CD14-positive monocyte (primary cell): ENCODE measurements around the gene FCRL1. TPM values are rescaled to one million over a fixed set of nuclear protein-coding genes. Genes with fewer than 3 reads are reported as not detected.
A peak's percentile ranks its signal among the peaks of the same experiment; 100 is the strongest.

Experiments used
- DNase-seq, 3 donors: peaks; one replicate each; pipeline ENCODE4 v3.0.0-alpha.2; 2011 to 2022
- H2AFZ ChIP-seq: 2 replicates; pipeline ENCODE4 v1.6.0; 2012; ENCODE audit warnings: mild to moderate bottlenecking, low read depth, low read length, inconsistent platforms; ENCODE audit not compliant: insufficient read depth, poor library complexity, severe bottlenecking
- H3K27ac ChIP-seq, 2 donors: 1 replicate in 1 of 2; 2 replicates in 1 of 2; pipeline ENCODE4 v1.5.1; 2012 to 2013; ENCODE audit warnings: low read length in 2 of 2, control low read depth in 1 of 2, inconsistent platforms in 1 of 2, low read depth in 1 of 2, mild to moderate bottlenecking in 1 of 2
- H3K27me3 ChIP-seq, 2 donors: one replicate each; pipeline versions ENCODE4 v1.6.0 to v1.6.1; 2011 to 2013; ENCODE audit warnings: low read length in 2 of 2; ENCODE audit not compliant: control insufficient read depth in 2 of 2, insufficient read depth in 2 of 2
- H3K36me3 ChIP-seq, 2 donors: replicated peaks in 1 of 2; 1 replicate in 1 of 2; 2 replicates in 1 of 2; pipeline versions ENCODE4 v1.5.1 to v1.6.1; 2012 to 2013; ENCODE audit warnings: low read length in 2 of 2, control low read depth in 1 of 2, inconsistent platforms in 1 of 2, mild to moderate bottlenecking in 1 of 2; ENCODE audit not compliant: insufficient read depth in 2 of 2, control insufficient read depth in 1 of 2
- H3K4me1 ChIP-seq, 2 donors: 1 replicate in 1 of 2; 2 replicates in 1 of 2; pipeline versions ENCODE4 v1.5.1 to v1.6.1; 2012 to 2013; ENCODE audit warnings: low read length in 2 of 2, control low read depth in 1 of 2, inconsistent platforms in 1 of 2, mild to moderate bottlenecking in 1 of 2, moderate library complexity in 1 of 2; ENCODE audit not compliant: insufficient read depth in 2 of 2, control insufficient read depth in 1 of 2
- H3K4me2 ChIP-seq: replicated peaks from 2 replicates; pipeline ENCODE3; 2012; ENCODE audit warnings: low read length, moderate library complexity, mild to moderate bottlenecking; ENCODE audit not compliant: poor library complexity, severe bottlenecking; ENCODE audit errors: extremely low read depth
- H3K4me3 ChIP-seq, 3 experiments: fragments of 200-600 bp in 1 of 3; sonication (generic) in 1 of 3; replicated peaks in 1 of 3; 1 replicate in 2 of 3; 2 replicates in 1 of 3; pipeline ENCODE4 v1.5.1; 2011 to 2013; ENCODE audit warnings: low read length in 3 of 3, mild to moderate bottlenecking in 3 of 3, control low read depth in 2 of 3, low read depth in 2 of 3, inconsistent platforms in 1 of 3, moderate library complexity in 1 of 3
- H3K79me2 ChIP-seq: 2 replicates; pipeline ENCODE4 v1.6.0; 2012; ENCODE audit warnings: mild to moderate bottlenecking, control low read depth, inconsistent platforms, low read length, moderate library complexity; ENCODE audit not compliant: insufficient read depth
- H3K9ac ChIP-seq: 2 replicates; pipeline ENCODE4 v1.6.0; 2017; ENCODE audit warnings: low read length, mild to moderate bottlenecking; ENCODE audit not compliant: insufficient read depth, poor library complexity, severe bottlenecking
- H3K9me3 ChIP-seq, 2 donors: replicated peaks in 1 of 2; 1 replicate in 1 of 2; 2 replicates in 1 of 2; pipeline versions ENCODE4 v1.5.1 to v1.6.1; 2012 to 2013; ENCODE audit warnings: low read length in 2 of 2, control low read depth in 1 of 2; ENCODE audit not compliant: control insufficient read depth in 1 of 2, insufficient read depth in 1 of 2
- H4K20me1 ChIP-seq: 2 replicates; pipeline ENCODE4 v1.6.0; 2012; ENCODE audit warnings: mild to moderate bottlenecking, low read length, control low read depth, moderate library complexity; ENCODE audit not compliant: insufficient read depth
- H3K27ac Mint-ChIP-seq, 7 donors: one replicate each; pipeline ENCODE4 v1.8.0; 2020; ENCODE audit warnings: mild to moderate bottlenecking in 7 of 7, mixed read lengths in 7 of 7, moderate library complexity in 6 of 7, inconsistent platforms in 2 of 7
- H3K27me3 Mint-ChIP-seq, 3 donors: one replicate each; pipeline ENCODE4 v1.8.0; 2021 to 2022; ENCODE audit warnings: low read depth in 3 of 3, mild to moderate bottlenecking in 3 of 3, mixed read lengths in 3 of 3, moderate library complexity in 3 of 3, inconsistent platforms in 1 of 3
- H3K36me3 Mint-ChIP-seq, 2 donors: one replicate each; pipeline ENCODE4 v1.8.0; 2020; ENCODE audit warnings: mixed read lengths in 2 of 2, inconsistent platforms in 1 of 2, mild to moderate bottlenecking in 1 of 2
- H3K4me1 Mint-ChIP-seq: one replicate; pipeline ENCODE4 v1.8.0; 2020; ENCODE audit warnings: mild to moderate bottlenecking, mixed read lengths
- H3K4me3 Mint-ChIP-seq, 2 donors: one replicate each; pipeline ENCODE4 v1.8.0; 2020; ENCODE audit warnings: mild to moderate bottlenecking in 2 of 2, mixed read lengths in 2 of 2, moderate library complexity in 1 of 2
- H3K9me3 Mint-ChIP-seq, 7 donors: one replicate each; pipeline ENCODE4 v1.8.0; 2020 to 2022; ENCODE audit warnings: mixed read lengths in 7 of 7, mild to moderate bottlenecking in 6 of 7, moderate library complexity in 6 of 7, inconsistent platforms in 2 of 7
- WGBS: methylation state at CpG from one replicate; pipeline ENCODE4 v1.1.5; 2013; ENCODE audit warnings: missing lambda C conversion rate; ENCODE audit not compliant: insufficient coverage; 5-methylcytosine and 5-hydroxymethylcytosine counted together
- intact Hi-C, 2 donors: fragments of 100-400 bp; cut with micrococcal nuclease; formaldehyde crosslinking; loops; one replicate each; pipeline versions ENCODE4 v1.15.0 to v1.15.1; 2023
- polyA plus RNA-seq, 3 donors: library from polyadenylated mRNA; depleted of rRNA in 1 of 3; unstranded in 2 of 3; stranded (reverse) in 1 of 3; fragments of 300-500 nt in 2 of 3; fragments of >200 nt in 1 of 3; fragmentation: Illumina TruSeq in 2 of 3; gene quantifications; 1 replicate in 2 of 3; 2 replicates in 1 of 3; pipeline ENCODE4 v1.2.3, GENCODE V29; 2012 to 2021
- TF ChIP-seq, protein P1 (sequence below): fragments of 200-600 bp; IDR thresholded peaks from one replicate; pipeline ENCODE4 v1.8.0; 2022; ENCODE audit warnings: antibody characterized with exemption, mild to moderate bottlenecking

FCRL1 gene
- polyA plus RNA-seq, 3 donors: 0.16 to 2.1 (median 0.16) TPM

DNA sequence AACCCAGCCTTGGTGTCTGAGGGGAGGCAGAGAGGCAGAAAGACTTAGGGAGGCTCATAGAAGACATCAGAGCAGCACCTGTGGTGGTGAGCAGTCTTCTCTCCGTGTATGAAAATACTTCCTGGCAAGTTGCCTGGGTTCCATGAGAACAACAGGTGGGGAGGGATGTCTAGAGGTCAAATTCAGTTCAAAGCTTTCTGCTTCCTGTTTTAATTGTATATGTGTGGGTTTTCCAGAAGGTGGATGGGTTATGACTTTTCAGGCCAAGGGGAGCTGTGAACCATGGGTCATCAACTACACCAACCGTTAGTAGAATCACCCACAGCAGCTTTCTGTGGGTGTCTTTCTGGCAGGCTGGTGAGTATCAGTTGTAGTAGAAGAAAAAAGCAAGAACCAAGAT is 38.9 kb downstream of the FCRL1 start:
- peaks cover 36% of the 10 kb centered on the region for H3K4me1 Mint-ChIP-seq
- Histone ChIP-seq H3K79me2 (no peaks in the 10 kb centered on the region), H3K27ac (no peak overlapping the region), H3K4me3 (no peak overlapping the region), H3K4me2 (no peak overlapping the region), H3K36me3 (no peaks in the 10 kb centered on the region), H2AFZ (no peak overlapping the region), H3K4me1 (peaks cover 30 to 32% of the 10 kb centered on the region in 2 donors), H3K9ac (no peak overlapping the region), H3K9me3 (no peaks in the 10 kb centered on the region), H3K27me3 (no peaks in the 10 kb centered on the region), H4K20me1 (no peaks in the 10 kb centered on the region)
- DNase-seq: no peak
- peak overlapping the region in 1 of 7 donors; percentile 23 for H3K27ac Mint-ChIP-seq
- no peak overlapping the region for H3K4me3 Mint-ChIP-seq
- H3K9me3 Mint-ChIP-seq: peaks cover 0 to 4% (median 0%) of the 10 kb centered on the region in 7 donors
- peaks cover 1 to 10% (median 4%) of the 10 kb centered on the region in 3 donors for H3K27me3 Mint-ChIP-seq
- H3K36me3 Mint-ChIP-seq: no peaks in the 10 kb centered on the region
- TF ChIP-seq, protein P1, sequence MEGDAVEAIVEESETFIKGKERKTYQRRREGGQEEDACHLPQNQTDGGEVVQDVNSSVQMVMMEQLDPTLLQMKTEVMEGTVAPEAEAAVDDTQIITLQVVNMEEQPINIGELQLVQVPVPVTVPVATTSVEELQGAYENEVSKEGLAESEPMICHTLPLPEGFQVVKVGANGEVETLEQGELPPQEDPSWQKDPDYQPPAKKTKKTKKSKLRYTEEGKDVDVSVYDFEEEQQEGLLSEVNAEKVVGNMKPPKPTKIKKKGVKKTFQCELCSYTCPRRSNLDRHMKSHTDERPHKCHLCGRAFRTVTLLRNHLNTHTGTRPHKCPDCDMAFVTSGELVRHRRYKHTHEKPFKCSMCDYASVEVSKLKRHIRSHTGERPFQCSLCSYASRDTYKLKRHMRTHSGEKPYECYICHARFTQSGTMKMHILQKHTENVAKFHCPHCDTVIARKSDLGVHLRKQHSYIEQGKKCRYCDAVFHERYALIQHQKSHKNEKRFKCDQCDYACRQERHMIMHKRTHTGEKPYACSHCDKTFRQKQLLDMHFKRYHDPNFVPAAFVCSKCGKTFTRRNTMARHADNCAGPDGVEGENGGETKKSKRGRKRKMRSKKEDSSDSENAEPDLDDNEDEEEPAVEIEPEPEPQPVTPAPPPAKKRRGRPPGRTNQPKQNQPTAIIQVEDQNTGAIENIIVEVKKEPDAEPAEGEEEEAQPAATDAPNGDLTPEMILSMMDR: no peak
- intact Hi-C loops: no loop called here
- WGBS: no CpG with 5 or more reads among the region's 2 CpGs

DNA sequence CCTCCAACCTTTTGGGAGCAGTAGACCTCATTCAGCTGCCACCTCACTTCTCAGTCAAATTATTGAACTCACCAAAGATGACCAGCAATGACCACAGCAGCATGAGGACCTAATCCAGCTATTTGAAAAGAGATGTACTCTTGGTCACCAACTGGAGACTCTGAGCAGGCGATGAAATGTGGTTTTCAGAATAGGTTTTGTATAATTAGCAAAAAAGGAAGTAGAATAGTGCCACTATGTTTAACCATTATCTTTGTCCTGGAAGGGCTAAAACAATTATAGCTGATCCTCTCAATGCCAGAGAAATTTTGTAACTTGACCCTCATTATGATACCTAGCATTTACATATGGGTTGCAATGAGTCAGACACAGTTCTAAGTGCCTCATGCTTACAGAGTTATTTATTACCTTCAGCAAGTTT is 42.9 kb downstream of the FCRL1 start, which contains the start of gene FCRL2:
Gene FCRL2 (minus strand): TSS at position 162 of the 421 bp plus-strand sequence. CDS start 59 bp downstream, at position 103.
- peaks cover 0 to 6% of the 10 kb centered on the region in 2 donors for H3K27me3 ChIP-seq
- no peak for DNase-seq
- H3K9me3 ChIP-seq: no peaks in the 10 kb centered on the region
- no peak within 1 kb of the TSS for H2AFZ ChIP-seq
- H4K20me1 ChIP-seq: no peaks in the 10 kb centered on the region
- H3K4me1 ChIP-seq: peaks cover 13 to 22% of the 10 kb centered on the region in 2 donors
- intact Hi-C loops: no loop called here
- TF ChIP-seq, protein P1: no peak
- Mint-ChIP-seq H3K9me3 (peaks cover 0 to 5% (median 0%) of the 10 kb centered on the region in 7 donors), H3K27me3 (peaks cover 4 to 17% (median 12%) of the 10 kb centered on the region in 3 donors), H3K4me3 (no peak within 1 kb of the TSS), H3K4me1 (peaks cover 27% of the 10 kb centered on the region), H3K36me3 (peaks cover 0 to 2% of the 10 kb centered on the region in 2 donors), H3K27ac (no peak within 1 kb of the TSS)
- no peaks in the 10 kb centered on the region for H3K36me3 ChIP-seq
- no peak within 1 kb of the TSS for H3K4me2 ChIP-seq
- no peak within 1 kb of the TSS for H3K4me3 ChIP-seq
- H3K79me2 ChIP-seq: no peaks in the 10 kb centered on the region
- H3K9ac ChIP-seq: no peak within 1 kb of the TSS
- no peak within 1 kb of the TSS for H3K27ac ChIP-seq
- 0% methylated on average over 1 of the region's 1 CpG for WGBS
